ENCODE measurements around the gene MED25.
"Not testable (repeated sequence)": the region's sequence is repeated elsewhere in the genome, so short reads cannot be mapped to it uniquely, and the experiment has no call there.

Gene MED25

DNA sequence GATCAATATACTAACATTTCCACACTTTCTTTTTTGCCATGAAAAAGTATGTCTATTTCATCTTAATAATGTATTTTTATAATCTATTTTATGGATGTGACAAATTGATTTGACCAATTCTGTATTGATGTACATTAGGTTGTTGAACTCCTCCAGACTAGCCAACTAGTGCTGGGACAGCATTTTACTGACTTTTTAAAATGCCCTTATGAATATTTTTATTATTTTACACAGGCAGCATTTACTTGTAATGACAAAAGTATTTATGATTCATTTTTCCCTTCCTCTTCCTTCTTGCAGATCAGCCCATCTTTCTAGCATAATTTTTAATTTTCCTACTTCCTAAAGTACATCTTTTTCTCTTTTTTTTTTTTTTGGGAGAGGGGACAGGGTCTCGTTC, 4.1 kb upstream of the MED25 start:
- H3K36me3 Mint-ChIP-seq (ENCODE audit: low read depth) = no peaks in the 10 kb centered on the region
- H3K27ac Mint-ChIP-seq = peak overlapping the region; percentile 95
- peak overlapping the region; percentile 90 for H3K4me3 Mint-ChIP-seq
- H3K9me3 Mint-ChIP-seq = no peaks in the 10 kb centered on the region
- no peaks in the 10 kb centered on the region for H3K27me3 Mint-ChIP-seq (ENCODE audit: low read depth)
- DNase-seq (ENCODE audit: low spot score) = no peak
- peaks cover 32% of the 10 kb centered on the region for H3K4me1 Mint-ChIP-seq (ENCODE audit: low read depth)

DNA sequence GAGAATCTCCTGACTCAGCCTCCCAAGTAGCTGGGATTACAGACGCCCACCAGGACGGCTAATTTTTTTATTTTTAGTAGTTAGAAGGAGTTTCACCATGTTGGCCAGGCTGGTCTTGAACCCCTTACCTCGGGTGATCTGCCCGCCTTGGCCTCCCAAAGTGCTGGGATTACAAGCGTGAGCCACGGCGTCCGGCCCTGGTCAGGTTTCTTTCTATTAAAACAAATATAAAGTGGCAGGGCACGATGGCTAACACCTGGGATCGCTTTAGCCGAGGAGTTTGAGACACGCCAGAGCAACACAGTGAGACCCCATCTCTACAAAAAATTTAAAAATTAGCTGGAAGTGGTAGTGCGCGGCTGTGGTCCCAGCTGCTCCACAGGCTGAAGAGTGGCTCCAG, 1.5 kb upstream of the MED25 start:
- no peaks in the 10 kb centered on the region for H3K27me3 Mint-ChIP-seq (ENCODE audit: low read depth)
- no peak overlapping the region for H3K27ac Mint-ChIP-seq
- peaks cover 36% of the 10 kb centered on the region for H3K4me1 Mint-ChIP-seq (ENCODE audit: low read depth)
- peak overlapping the region; percentile 10 for H3K4me3 Mint-ChIP-seq
- H3K36me3 Mint-ChIP-seq (ENCODE audit: low read depth) = peaks cover 9% of the 10 kb centered on the region
- H3K9me3 Mint-ChIP-seq = no peaks in the 10 kb centered on the region
- no peak for DNase-seq (ENCODE audit: low spot score)

- Mint-ChIP-seq H3K27me3 (ENCODE audit: low read depth) (no peaks in the 10 kb centered on the region), H3K4me1 (ENCODE audit: low read depth) (peaks cover 21% of the 10 kb centered on the region), H3K27ac (peak overlapping the region; percentile 93), H3K36me3 (ENCODE audit: low read depth) (peaks cover 16% of the 10 kb centered on the region), H3K9me3 (no peaks in the 10 kb centered on the region), H3K4me3 (peak overlapping the region; percentile 93)
- no peak for DNase-seq (ENCODE audit: low spot score)
These were observed 721 bp downstream of the MED25 start for GRCh38 chr19:49818649-49819370.

GRCh38 chr19:49819452-49820115, 1.5 kb downstream of the MED25 start:
- H3K9me3 Mint-ChIP-seq; DNase-seq (ENCODE audit: low spot score); H3K27me3 Mint-ChIP-seq (ENCODE audit: low read depth): not testable (repeated sequence)
- peak overlapping the region; percentile 93 for H3K4me3 Mint-ChIP-seq
- H3K27ac Mint-ChIP-seq = peak overlapping the region; percentile 93
- H3K4me1 Mint-ChIP-seq (ENCODE audit: low read depth) = peaks cover 18% of the 10 kb centered on the region
- H3K36me3 Mint-ChIP-seq (ENCODE audit: low read depth) = peaks cover 16% of the 10 kb centered on the region

- Mint-ChIP-seq H3K4me1 (ENCODE audit: low read depth) (peaks cover 16% of the 10 kb centered on the region), H3K9me3 (no peaks in the 10 kb centered on the region), H3K27ac (no peak overlapping the region), H3K27me3 (ENCODE audit: low read depth) (no peaks in the 10 kb centered on the region), H3K4me3 (no peak overlapping the region), H3K36me3 (ENCODE audit: low read depth) (peaks cover 16% of the 10 kb centered on the region)
- no peak for DNase-seq (ENCODE audit: low spot score)
These were observed 2.0 kb downstream of the MED25 start for GRCh38 chr19:49820125-49820524.

DNA sequence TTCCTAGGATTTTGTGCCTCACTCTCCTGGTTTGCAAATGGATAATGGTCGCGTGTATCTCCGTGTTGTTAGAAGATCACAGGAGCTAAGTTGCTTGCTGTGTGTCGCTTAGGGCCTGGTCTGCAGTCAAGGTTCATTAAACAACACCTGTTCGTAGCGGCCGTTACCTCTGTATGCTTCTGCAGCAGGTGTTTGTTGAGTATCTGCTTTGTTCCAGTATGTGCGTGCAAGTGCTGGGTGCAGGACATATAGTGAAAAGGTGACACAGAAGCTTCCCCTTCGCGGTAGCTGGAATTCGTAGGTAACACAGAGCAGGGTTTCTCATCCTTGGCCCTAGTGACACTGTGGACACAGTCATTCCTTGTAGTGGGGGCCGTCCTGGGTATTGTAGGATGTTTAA, 5.4 kb downstream of the MED25 start:
- H3K36me3 Mint-ChIP-seq (ENCODE audit: low read depth) = peaks cover 18% of the 10 kb centered on the region
- H3K27me3 Mint-ChIP-seq (ENCODE audit: low read depth) = no peaks in the 10 kb centered on the region
- DNase-seq (ENCODE audit: low spot score) = no peak
- H3K27ac Mint-ChIP-seq = no peak overlapping the region
- H3K4me3 Mint-ChIP-seq = no peak overlapping the region
- peaks cover 10% of the 10 kb centered on the region for H3K4me1 Mint-ChIP-seq (ENCODE audit: low read depth)
- no peaks in the 10 kb centered on the region for H3K9me3 Mint-ChIP-seq

GRCh38 chr19:49824662-49825061, 6.6 kb downstream of the MED25 start:
- H3K27ac Mint-ChIP-seq = no peak overlapping the region
- no peaks in the 10 kb centered on the region for H3K9me3 Mint-ChIP-seq
- H3K4me3 Mint-ChIP-seq = no peak overlapping the region
- no peaks in the 10 kb centered on the region for H3K27me3 Mint-ChIP-seq (ENCODE audit: low read depth)
- H3K36me3 Mint-ChIP-seq (ENCODE audit: low read depth) = peaks cover 17% of the 10 kb centered on the region
- peaks cover 3% of the 10 kb centered on the region for H3K4me1 Mint-ChIP-seq (ENCODE audit: low read depth)
- no peak for DNase-seq (ENCODE audit: low spot score)

DNA sequence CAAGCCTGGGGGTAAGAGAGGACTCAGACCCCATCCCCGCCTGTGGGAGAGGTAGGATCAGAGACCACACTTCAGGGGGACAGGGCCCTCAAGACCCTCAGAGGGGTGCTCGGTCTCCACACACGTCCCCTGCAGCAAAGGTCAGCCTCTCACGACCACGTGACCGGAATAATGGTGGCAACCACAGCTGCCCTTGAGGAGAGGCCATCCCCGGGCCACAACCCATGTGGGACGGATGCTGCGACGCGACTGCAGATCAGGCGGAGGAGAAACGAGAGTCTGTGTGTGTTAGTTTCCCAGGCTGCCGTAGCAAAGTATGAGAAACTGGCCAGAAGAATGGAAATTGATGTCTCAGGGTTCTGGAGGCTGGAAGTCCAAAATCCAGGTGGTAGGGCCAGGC, 8.9 kb downstream of the MED25 start:
- Mint-ChIP-seq H3K4me1 (ENCODE audit: low read depth) (no peaks in the 10 kb centered on the region), H3K9me3 (no peaks in the 10 kb centered on the region), H3K4me3 (no peak overlapping the region), H3K27me3 (ENCODE audit: low read depth) (no peaks in the 10 kb centered on the region), H3K27ac (no peak overlapping the region), H3K36me3 (ENCODE audit: low read depth) (peaks cover 16% of the 10 kb centered on the region)
- no peak for DNase-seq (ENCODE audit: low spot score)

GRCh38 chr19:49829200-49829599, 11.1 kb downstream of the MED25 start:
- Mint-ChIP-seq H3K4me1 (ENCODE audit: low read depth) (peaks cover 7% of the 10 kb centered on the region), H3K27me3 (ENCODE audit: low read depth) (no peaks in the 10 kb centered on the region), H3K4me3 (no peak overlapping the region), H3K27ac (no peak overlapping the region), H3K36me3 (ENCODE audit: low read depth) (peaks cover 19% of the 10 kb centered on the region), H3K9me3 (no peaks in the 10 kb centered on the region)
- no peak for DNase-seq (ENCODE audit: low spot score)

DNA sequence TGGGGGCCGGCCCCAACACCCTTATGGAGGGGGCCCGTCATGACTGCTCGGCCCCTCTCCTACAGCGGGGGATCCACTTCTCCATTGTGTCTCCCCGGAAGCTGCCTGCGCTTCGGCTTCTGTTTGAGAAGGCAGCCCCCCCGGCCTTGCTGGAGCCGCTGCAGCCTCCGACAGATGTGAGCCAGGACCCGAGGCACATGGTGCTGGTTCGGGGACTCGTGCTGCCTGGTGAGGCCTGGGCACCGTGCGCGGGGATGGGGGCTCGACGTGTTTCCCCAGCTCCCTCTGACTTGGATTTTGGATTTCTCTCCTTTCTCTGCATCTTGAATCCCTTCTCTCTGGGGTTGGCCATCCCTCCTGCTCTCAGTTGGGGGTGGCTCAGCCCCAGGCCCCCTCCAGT, 11.6 kb downstream of the MED25 start:
- no peak for DNase-seq (ENCODE audit: low spot score)
- Mint-ChIP-seq H3K9me3 (no peaks in the 10 kb centered on the region), H3K4me1 (ENCODE audit: low read depth) (peaks cover 7% of the 10 kb centered on the region), H3K27me3 (ENCODE audit: low read depth) (no peaks in the 10 kb centered on the region), H3K4me3 (no peak overlapping the region), H3K27ac (no peak overlapping the region), H3K36me3 (ENCODE audit: low read depth) (peaks cover 21% of the 10 kb centered on the region)

DNA sequence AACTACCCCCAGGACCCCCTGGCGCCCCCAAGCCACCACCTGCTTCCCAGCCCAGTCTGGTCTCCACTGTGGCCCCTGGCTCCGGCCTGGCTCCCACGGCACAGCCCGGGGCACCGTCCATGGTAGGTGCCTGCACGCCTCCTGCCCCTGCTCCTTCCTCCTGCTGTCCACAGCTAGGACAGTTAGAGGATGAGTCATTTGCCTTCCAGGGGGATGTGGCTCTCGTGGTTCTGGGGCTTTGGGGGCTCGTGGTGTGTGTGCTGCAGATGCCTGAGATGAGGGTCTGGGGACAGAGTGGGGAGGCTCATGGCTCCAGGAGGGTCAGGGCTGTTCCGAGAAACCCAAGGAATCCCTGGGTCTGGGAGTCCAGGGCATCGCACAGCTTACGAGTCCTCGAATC, 12.7 kb downstream of the MED25 start:
- H3K9me3 Mint-ChIP-seq = no peaks in the 10 kb centered on the region
- no peak for DNase-seq (ENCODE audit: low spot score)
- peaks cover 26% of the 10 kb centered on the region for H3K36me3 Mint-ChIP-seq (ENCODE audit: low read depth)
- H3K27me3 Mint-ChIP-seq (ENCODE audit: low read depth) = no peaks in the 10 kb centered on the region
- no peak overlapping the region for H3K4me3 Mint-ChIP-seq
- H3K4me1 Mint-ChIP-seq (ENCODE audit: low read depth) = peaks cover 7% of the 10 kb centered on the region
- H3K27ac Mint-ChIP-seq = no peak overlapping the region

- DNase-seq (ENCODE audit: low spot score) = no peak
- Mint-ChIP-seq H3K9me3 (no peaks in the 10 kb centered on the region), H3K4me1 (ENCODE audit: low read depth) (peaks cover 7% of the 10 kb centered on the region), H3K27ac (no peak overlapping the region), H3K27me3 (ENCODE audit: low read depth) (no peaks in the 10 kb centered on the region), H3K36me3 (ENCODE audit: low read depth) (peaks cover 24% of the 10 kb centered on the region), H3K4me3 (no peak overlapping the region)
These were observed 13.5 kb downstream of the MED25 start for GRCh38 chr19:49831592-49831991.

DNA sequence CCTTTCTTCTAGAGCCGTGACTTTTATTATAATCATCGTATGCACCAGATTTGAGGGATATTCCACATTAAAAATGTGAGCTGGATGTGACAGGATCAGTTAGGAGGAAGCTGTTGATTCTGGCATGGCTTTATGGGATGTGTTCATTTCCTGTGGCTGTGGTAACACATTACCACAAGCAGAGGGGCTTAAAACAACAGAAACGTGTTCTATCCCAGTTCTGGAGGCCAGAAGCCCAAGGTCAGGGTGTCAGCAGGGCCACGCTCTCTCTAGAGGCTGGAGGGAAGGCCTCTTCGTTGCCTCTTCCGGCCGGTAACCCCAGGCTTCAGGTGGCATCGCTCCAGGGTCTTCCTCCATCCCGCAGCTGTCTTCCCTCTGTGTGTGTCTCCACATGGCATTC, 14.5 kb downstream of the MED25 start:
- Mint-ChIP-seq H3K4me1 (ENCODE audit: low read depth) (peaks cover 7% of the 10 kb centered on the region), H3K27ac (no peak overlapping the region), H3K36me3 (ENCODE audit: low read depth) (peaks cover 28% of the 10 kb centered on the region), H3K27me3 (ENCODE audit: low read depth) (no peaks in the 10 kb centered on the region), H3K4me3 (no peak overlapping the region), H3K9me3 (no peaks in the 10 kb centered on the region)
- DNase-seq (ENCODE audit: low spot score) = no peak

DNA sequence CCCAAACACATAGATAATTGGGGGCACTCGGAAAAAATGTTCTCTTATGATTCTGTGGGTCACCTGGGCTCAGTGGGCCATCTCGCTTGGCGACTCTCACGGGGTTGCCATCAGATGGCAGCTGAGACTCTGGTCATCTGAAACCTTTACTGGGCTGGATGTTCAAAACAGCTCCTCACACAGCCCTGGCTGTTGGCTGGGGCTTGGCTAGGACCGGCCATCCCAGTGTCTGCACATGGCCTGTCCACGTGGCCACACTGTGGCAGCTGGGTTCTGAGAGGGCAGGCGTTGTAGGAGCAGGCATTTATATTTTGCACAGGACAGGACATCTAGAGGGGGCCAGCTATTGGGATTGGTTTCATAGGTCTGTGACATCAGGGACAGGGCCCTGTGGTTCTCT, 15.5 kb downstream of the MED25 start:
- H3K4me3 Mint-ChIP-seq = no peak overlapping the region
- H3K27me3 Mint-ChIP-seq (ENCODE audit: low read depth) = no peaks in the 10 kb centered on the region
- H3K27ac Mint-ChIP-seq = no peak overlapping the region
- no peak for DNase-seq (ENCODE audit: low spot score)
- peaks cover 7% of the 10 kb centered on the region for H3K4me1 Mint-ChIP-seq (ENCODE audit: low read depth)
- no peaks in the 10 kb centered on the region for H3K9me3 Mint-ChIP-seq
- H3K36me3 Mint-ChIP-seq (ENCODE audit: low read depth) = peaks cover 32% of the 10 kb centered on the region

DNA sequence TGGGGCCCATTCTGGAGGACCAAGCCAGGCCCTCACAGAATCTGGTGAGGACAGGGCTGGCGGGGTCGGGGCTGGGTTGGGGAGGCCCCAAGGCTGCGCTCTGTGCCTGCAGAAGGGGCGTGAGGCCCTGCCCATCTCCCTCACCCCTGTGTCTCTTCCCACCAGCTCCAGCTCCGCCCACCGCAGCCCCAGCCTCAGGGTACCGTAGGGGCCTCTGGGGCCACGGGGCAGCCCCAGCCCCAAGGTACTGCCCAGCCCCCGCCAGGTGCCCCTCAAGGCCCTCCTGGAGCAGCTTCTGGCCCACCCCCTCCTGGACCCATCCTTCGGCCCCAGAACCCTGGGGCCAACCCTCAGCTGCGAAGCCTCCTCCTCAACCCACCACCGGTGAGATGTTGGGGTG, 17.5 kb downstream of the MED25 start:
- Mint-ChIP-seq H3K27me3 (ENCODE audit: low read depth) (no peaks in the 10 kb centered on the region), H3K27ac (no peak overlapping the region), H3K36me3 (ENCODE audit: low read depth) (peaks cover 39% of the 10 kb centered on the region)

More for the DNA sequence above, 17.5 kb downstream of the MED25 start:
- Mint-ChIP-seq H3K4me3 (no peak overlapping the region), H3K4me1 (ENCODE audit: low read depth) (peaks cover 7% of the 10 kb centered on the region), H3K9me3 (no peaks in the 10 kb centered on the region)
- DNase-seq (ENCODE audit: low spot score) = no peak
